ENCODE measurements around the gene THYN1.

The THYN1 gene

GRCh38 chr11:134207538-134208239 is 45.5 kb downstream of the THYN1 start:
- DNase-seq: peak; percentile 61

GRCh38 chr11:134206185-134206584 is 47.0 kb downstream of the THYN1 start:
- no peak for DNase-seq

- DNase-seq: no peak
These were observed 47.4 kb downstream of the THYN1 start for GRCh38 chr11:134205729-134206128.

- DNase-seq: no peak
These were observed 50.5 kb downstream of the THYN1 start for GRCh38 chr11:134202661-134203060.

- no peak for DNase-seq
These were observed 52.5 kb downstream of the THYN1 start for GRCh38 chr11:134200688-134201087.

- no peak for DNase-seq
These were observed 53.6 kb downstream of the THYN1 start for GRCh38 chr11:134199531-134199930.

Data from stimulated activated CD4-positive, alpha-beta T cell treated with anti-CD3 and anti-CD28 coated beads, Interleukin-4, amount 100 ng/mL, for 1 hour (primary cell).